ENCODE data around the gene ARHGEF25.
"Not testable (repeated sequence)": the region's sequence is repeated elsewhere in the genome, so short reads cannot be mapped to it uniquely, and the experiment has no call there.

Gene ARHGEF25

DNA sequence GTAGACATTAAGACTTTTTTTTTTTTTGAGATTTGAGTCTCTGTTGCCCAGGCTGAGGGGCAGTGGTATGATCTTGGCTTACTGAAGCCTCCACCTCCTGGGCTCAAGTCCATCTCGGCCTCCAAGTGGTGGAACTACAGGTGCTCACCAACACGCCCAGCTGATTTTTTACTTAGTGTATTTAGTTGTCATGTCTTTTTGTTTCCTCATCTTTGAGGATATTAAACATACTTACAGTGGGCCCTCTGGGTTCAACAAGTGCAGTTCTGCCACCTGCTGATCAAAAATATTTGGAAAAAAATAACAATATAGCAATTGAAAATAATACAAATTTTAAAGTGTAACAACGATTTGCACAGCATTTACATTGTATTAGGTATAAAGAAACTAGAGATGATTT, 26.1 kb downstream of the ARHGEF25 start:
- Histone ChIP-seq H3K27ac (ENCODE audit: insufficient read depth, low read depth, low read length, poor library complexity, severe bottlenecking) (no peak overlapping the region), H3K27me3 (ENCODE audit: control insufficient read depth, insufficient read depth, low read length, poor library complexity, severe bottlenecking) (peaks cover 25% of the 10 kb centered on the region), H3K9me3 (ENCODE audit: control insufficient read depth, low read length) (no peaks in the 10 kb centered on the region), H3K36me3 (ENCODE audit: control insufficient read depth, insufficient read depth, low read length) (no peaks in the 10 kb centered on the region), H3K4me1 (ENCODE audit: control insufficient read depth, insufficient read depth, low read length) (no peaks in the 10 kb centered on the region), H3K4me3 (ENCODE audit: insufficient read depth, low read depth, low read length) (no peak overlapping the region)
- WGBS, 2 experiments = 74 to 100% methylated on average over 1 to 2 of the region's 3 CpGs

GRCh38 chr12:57638096-57638495, 26.9 kb downstream of the ARHGEF25 start:
- Histone ChIP-seq H3K27me3 (ENCODE audit: control insufficient read depth, insufficient read depth, low read length, poor library complexity, severe bottlenecking) (peaks cover 18% of the 10 kb centered on the region), H3K36me3 (ENCODE audit: control insufficient read depth, insufficient read depth, low read length) (no peaks in the 10 kb centered on the region), H3K27ac (ENCODE audit: insufficient read depth, low read depth, low read length, poor library complexity, severe bottlenecking) (no peak overlapping the region), H3K4me1 (ENCODE audit: control insufficient read depth, insufficient read depth, low read length) (no peaks in the 10 kb centered on the region), H3K4me3 (ENCODE audit: insufficient read depth, low read depth, low read length) (no peak overlapping the region), H3K9me3 (ENCODE audit: control insufficient read depth, low read length) (no peaks in the 10 kb centered on the region)
- 88 to 94% methylated on average over 3 of the region's 3 CpGs for WGBS, 2 experiments

- Histone ChIP-seq H3K9me3 (ENCODE audit: control insufficient read depth, low read length) (no peaks in the 10 kb centered on the region), H3K27me3 (ENCODE audit: control insufficient read depth, insufficient read depth, low read length, poor library complexity, severe bottlenecking) (peaks cover 2% of the 10 kb centered on the region), H3K36me3 (ENCODE audit: control insufficient read depth, insufficient read depth, low read length) (no peaks in the 10 kb centered on the region), H3K4me1 (ENCODE audit: control insufficient read depth, insufficient read depth, low read length) (no peaks in the 10 kb centered on the region), H3K4me3 (ENCODE audit: insufficient read depth, low read depth, low read length) (no peak overlapping the region), H3K27ac (ENCODE audit: insufficient read depth, low read depth, low read length, poor library complexity, severe bottlenecking) (no peak overlapping the region)
- WGBS, 2 experiments = 90 to 92% methylated on average over 7 of the region's 7 CpGs
Measured at GRCh38 chr12:57640175-57641042, 29.2 kb downstream of the ARHGEF25 start.

- Histone ChIP-seq H3K27ac (ENCODE audit: insufficient read depth, low read depth, low read length, poor library complexity, severe bottlenecking) (no peak overlapping the region), H3K4me1 (ENCODE audit: control insufficient read depth, insufficient read depth, low read length) (no peaks in the 10 kb centered on the region), H3K27me3 (ENCODE audit: control insufficient read depth, insufficient read depth, low read length, poor library complexity, severe bottlenecking) (no peaks in the 10 kb centered on the region), H3K4me3 (ENCODE audit: insufficient read depth, low read depth, low read length) (no peak overlapping the region), H3K9me3 (ENCODE audit: control insufficient read depth, low read length) (no peaks in the 10 kb centered on the region), H3K36me3 (ENCODE audit: control insufficient read depth, insufficient read depth, low read length) (no peaks in the 10 kb centered on the region)
- WGBS, 2 experiments = 64 to 71% methylated on average over 5 of the region's 5 CpGs
Measured at GRCh38 chr12:57641699-57642442, 30.6 kb downstream of the ARHGEF25 start.

DNA sequence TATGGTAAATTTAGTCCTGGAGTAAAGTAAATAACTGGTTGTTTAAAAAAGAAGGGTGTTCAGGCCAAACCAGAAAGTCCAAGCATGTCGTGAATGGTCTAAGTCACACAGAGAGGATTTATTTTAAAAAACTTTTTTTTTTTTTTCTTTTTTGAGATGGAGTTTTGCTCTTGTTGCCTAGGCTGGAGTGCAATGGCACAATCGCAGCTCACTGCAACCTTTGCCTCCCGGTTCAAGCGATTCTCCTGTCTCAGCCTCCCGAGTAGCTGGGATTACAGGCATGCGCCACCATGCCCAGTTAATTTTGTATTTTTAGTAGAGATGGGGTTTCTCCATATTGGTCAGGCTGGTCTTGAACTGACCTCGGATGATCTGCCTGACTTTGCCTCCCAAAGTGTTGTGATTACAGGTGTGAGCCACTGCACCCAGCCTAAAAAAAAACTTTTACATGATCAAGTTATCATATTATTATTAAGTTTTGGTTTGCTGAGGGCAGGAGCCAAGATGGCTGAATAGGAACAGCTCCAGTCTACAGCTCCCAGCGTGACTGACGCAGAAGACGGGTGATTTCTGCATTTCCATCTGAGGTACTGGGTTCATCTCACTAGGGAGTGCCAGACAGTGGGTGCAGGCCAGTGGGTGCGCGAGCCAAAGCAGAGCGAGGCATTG, 34.9 kb downstream of the ARHGEF25 start:
- H3K4me1 ChIP-seq (ENCODE audit: control insufficient read depth, insufficient read depth, low read length); H3K27ac ChIP-seq (ENCODE audit: insufficient read depth, low read depth, low read length, poor library complexity, severe bottlenecking); H3K9me3 ChIP-seq (ENCODE audit: control insufficient read depth, low read length); H3K4me3 ChIP-seq (ENCODE audit: insufficient read depth, low read depth, low read length); H3K36me3 ChIP-seq (ENCODE audit: control insufficient read depth, insufficient read depth, low read length); H3K27me3 ChIP-seq (ENCODE audit: control insufficient read depth, insufficient read depth, low read length, poor library complexity, severe bottlenecking): not testable (repeated sequence)
- 61 to 62% methylated on average over 12 to 13 of the region's 13 CpGs for WGBS, 2 experiments

- H3K4me3 ChIP-seq (ENCODE audit: insufficient read depth, low read depth, low read length); H3K9me3 ChIP-seq (ENCODE audit: control insufficient read depth, low read length); H3K27ac ChIP-seq (ENCODE audit: insufficient read depth, low read depth, low read length, poor library complexity, severe bottlenecking); H3K4me1 ChIP-seq (ENCODE audit: control insufficient read depth, insufficient read depth, low read length); H3K36me3 ChIP-seq (ENCODE audit: control insufficient read depth, insufficient read depth, low read length); H3K27me3 ChIP-seq (ENCODE audit: control insufficient read depth, insufficient read depth, low read length, poor library complexity, severe bottlenecking): not testable (repeated sequence)
- WGBS, 2 experiments = 69 to 76% methylated on average over 2 to 8 of the region's 15 CpGs
Measured at GRCh38 chr12:57646659-57647049, 35.4 kb downstream of the ARHGEF25 start.

- Histone ChIP-seq H3K27me3 (ENCODE audit: control insufficient read depth, insufficient read depth, low read length, poor library complexity, severe bottlenecking) (no peaks in the 10 kb centered on the region), H3K36me3 (ENCODE audit: control insufficient read depth, insufficient read depth, low read length) (no peaks in the 10 kb centered on the region), H3K4me1 (ENCODE audit: control insufficient read depth, insufficient read depth, low read length) (no peaks in the 10 kb centered on the region), H3K4me3 (ENCODE audit: insufficient read depth, low read depth, low read length) (no peak overlapping the region), H3K27ac (ENCODE audit: insufficient read depth, low read depth, low read length, poor library complexity, severe bottlenecking) (no peak overlapping the region), H3K9me3 (ENCODE audit: control insufficient read depth, low read length) (no peaks in the 10 kb centered on the region)
- WGBS, 2 experiments = 69 to 70% methylated on average over 3 of the region's 3 CpGs
Measured at GRCh38 chr12:57654042-57654441, 42.8 kb downstream of the ARHGEF25 start.

- no peaks in the 10 kb centered on the region for H3K4me1 ChIP-seq (ENCODE audit: control insufficient read depth, insufficient read depth, low read length)
- 87 to 88% methylated on average over 23 of the region's 23 CpGs for WGBS, 2 experiments
Measured at GRCh38 chr12:57655541-57656240, 44.5 kb downstream of the ARHGEF25 start.

GRCh38 chr12:57656408-57656807, 45.2 kb downstream of the ARHGEF25 start:
- 81 to 91% methylated on average over 4 of the region's 4 CpGs for WGBS, 2 experiments
- H3K4me3 ChIP-seq (ENCODE audit: insufficient read depth, low read depth, low read length); H3K27ac ChIP-seq (ENCODE audit: insufficient read depth, low read depth, low read length, poor library complexity, severe bottlenecking); H3K9me3 ChIP-seq (ENCODE audit: control insufficient read depth, low read length); H3K27me3 ChIP-seq (ENCODE audit: control insufficient read depth, insufficient read depth, low read length, poor library complexity, severe bottlenecking); H3K4me1 ChIP-seq (ENCODE audit: control insufficient read depth, insufficient read depth, low read length); H3K36me3 ChIP-seq (ENCODE audit: control insufficient read depth, insufficient read depth, low read length): not testable (repeated sequence)

More at GRCh38 chr12:57655541-57656240, 44.5 kb downstream of the ARHGEF25 start:
- H3K27me3 ChIP-seq (ENCODE audit: control insufficient read depth, insufficient read depth, low read length, poor library complexity, severe bottlenecking) = no peaks in the 10 kb centered on the region
- H3K27ac ChIP-seq (ENCODE audit: insufficient read depth, low read depth, low read length, poor library complexity, severe bottlenecking) = no peak overlapping the region
- no peaks in the 10 kb centered on the region for H3K36me3 ChIP-seq (ENCODE audit: control insufficient read depth, insufficient read depth, low read length)
- no peaks in the 10 kb centered on the region for H3K9me3 ChIP-seq (ENCODE audit: control insufficient read depth, low read length)
- H3K4me3 ChIP-seq (ENCODE audit: insufficient read depth, low read depth, low read length) = no peak overlapping the region
